NCI-H748 (cell line): ENCODE measurements around the gene RNF13.
A peak's percentile ranks its signal among the peaks of the same experiment; 100 is the strongest.

Experiments used
- DNase-seq: peaks from one replicate; lab custom pipeline; 2025; ENCODE audit not compliant: unreplicated experiment; lab: John Stamatoyannopoulos, UW

The RNF13 gene, protein sequence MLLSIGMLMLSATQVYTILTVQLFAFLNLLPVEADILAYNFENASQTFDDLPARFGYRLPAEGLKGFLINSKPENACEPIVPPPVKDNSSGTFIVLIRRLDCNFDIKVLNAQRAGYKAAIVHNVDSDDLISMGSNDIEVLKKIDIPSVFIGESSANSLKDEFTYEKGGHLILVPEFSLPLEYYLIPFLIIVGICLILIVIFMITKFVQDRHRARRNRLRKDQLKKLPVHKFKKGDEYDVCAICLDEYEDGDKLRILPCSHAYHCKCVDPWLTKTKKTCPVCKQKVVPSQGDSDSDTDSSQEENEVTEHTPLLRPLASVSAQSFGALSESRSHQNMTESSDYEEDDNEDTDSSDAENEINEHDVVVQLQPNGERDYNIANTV

DNA sequence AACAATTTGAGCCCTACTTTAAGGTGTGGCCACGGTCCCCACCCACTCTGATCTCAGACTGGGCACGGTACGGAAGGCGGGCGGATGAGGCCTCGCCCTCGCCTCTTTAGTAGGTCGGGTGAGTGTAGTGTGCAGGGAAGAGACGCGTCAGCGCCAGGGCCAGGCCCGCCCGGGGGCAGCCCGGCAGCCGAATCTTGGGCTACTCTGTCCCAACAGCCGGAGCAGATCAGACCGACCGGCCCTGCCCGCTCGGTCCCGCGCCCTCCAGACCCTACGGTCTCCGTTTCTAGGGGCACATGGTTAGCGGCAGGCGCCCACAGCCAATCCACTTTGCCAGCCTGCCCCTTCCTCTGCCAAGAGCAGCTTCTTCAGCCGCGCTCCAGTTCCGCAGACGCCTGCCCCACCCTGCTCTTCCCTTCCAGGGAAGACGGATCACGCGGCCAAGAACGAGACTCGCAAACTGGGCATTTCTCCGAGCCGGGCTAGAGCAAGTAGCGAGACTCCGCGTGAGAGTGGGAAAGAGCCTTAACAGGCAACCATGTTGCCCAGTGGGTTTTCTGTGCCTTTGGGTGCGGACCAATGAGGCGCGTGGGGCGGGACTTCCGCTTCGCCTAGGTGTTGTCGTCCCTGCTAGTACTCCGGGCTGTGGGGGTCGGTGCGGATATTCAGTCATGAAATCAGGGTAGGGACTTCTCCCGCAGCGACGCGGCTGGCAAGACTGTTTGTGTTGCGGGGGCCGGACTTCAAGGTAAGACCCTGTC lies at the start of gene RNF13:
Gene RNF13, plus strand, starts transcription at position 610 of the 761 bp plus-strand sequence. CDS start 32,812 bp downstream, outside the sequence.
- DNase-seq: peak; percentile 92

DNA sequence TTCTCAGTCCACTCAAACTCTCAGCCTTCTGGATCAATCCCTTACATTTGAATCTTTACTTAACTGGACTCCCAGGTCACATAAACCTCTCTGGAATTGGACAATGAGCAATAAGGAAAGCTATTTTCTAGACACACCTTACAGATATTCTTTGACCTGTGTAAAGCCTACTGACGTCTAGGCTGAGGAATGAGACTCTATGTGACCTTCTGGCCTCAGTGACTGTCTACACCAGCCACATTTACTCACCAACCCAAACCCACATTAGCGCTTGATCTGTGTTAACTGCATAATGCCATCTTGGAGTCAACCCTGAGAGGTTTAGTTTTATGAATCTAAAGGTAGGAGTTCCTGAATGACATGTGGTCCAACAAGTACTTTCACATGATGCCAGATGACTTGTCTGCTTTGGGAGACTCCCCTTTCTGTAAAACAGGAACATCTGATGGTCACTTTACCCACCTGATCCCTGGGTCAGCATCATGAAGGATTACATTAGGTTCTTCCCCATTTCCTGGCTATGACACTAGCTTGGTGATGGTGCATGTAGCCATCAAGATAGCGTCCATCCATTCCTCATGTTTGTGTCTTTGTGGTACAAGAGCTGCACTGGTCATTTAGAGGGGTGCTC lies 49.3 kb upstream of the RNF13 start:
- no peak for DNase-seq

DNA sequence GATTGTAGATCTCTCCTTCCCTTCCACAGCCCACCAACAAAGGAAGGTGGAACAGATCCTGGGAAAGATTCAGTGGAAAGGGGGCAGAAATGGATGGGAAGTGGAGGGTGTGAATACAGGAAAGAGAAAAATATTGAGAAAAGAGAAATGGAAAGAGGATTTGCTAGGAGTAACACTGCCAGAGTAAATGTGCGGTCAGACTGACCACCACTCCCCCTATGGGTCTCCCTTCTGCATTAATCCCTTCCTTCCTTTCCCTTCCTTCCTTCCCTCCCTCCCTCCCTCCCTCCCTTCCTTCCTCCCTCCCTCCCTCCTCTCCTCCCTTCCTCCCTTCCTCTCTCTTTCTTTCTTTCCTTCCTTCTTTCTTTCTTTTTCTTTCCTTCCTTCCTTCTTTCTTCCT lies 48.7 kb upstream of the RNF13 start:
- no peak for DNase-seq

DNA sequence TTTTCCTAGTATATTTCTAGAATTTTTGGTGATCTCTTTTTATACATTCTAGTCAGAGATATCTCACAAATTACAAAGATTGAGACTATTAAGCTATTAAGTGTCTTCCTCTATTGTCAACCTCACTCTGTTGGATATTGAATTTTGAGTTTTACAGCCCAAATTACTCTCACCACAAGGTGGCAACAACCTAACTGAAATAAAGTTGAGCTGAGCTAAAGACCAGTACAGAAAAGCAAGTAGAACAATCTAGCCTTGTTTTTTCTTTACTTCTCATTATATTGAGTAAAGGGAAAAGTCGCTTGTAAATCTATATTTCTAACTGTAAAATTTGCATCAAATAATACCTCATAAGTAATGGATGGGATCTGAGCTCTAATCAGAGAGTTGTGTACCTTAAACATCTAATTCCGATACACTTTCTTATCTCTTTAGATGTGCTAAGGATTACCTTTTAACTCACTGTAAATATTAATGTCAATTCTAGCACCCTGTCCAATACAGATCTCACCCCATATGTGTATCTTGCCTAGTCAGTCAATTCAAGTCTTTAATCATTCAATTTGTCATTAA lies 47.2 kb upstream of the RNF13 start:
- DNase-seq: peak; percentile 10

DNA sequence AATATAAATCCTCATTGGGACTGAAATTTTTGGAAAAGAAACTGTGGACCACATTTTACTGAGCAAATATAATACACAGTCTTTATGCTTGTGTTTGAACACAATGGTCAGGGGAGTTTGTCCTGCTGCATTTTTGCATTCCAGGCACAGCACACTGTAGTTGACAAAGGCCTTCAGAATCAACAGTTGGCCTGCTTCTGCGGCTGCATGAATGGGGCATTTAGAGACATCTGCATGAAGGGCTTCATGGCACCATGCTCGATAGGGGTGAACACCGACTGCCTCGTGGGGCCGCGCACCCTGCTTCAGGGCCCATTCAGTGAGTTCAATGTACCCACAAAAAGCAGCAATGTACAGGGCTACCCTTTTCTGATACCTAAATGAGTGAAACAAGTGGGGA lies 45.3 kb upstream of the RNF13 start:
- no peak for DNase-seq

DNA sequence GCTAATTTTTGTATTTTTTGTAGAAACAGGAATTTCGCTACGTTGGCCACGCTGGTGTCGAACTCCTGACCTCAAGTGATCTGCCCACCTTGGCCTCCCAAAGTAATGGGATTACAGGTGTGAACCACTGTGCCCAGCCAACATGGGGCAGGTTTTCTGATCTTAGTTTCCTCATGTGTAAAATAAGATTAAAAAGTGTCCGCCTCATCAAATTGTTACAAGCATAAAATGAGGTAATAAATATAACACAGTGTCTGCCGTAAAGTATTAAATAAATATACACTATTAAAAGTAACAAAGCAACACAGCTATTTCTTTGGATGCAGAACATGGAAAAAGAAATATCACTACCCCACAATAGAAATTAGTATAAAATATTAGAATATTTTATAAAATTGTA lies 44.3 kb upstream of the RNF13 start:
- DNase-seq: no peak

DNA sequence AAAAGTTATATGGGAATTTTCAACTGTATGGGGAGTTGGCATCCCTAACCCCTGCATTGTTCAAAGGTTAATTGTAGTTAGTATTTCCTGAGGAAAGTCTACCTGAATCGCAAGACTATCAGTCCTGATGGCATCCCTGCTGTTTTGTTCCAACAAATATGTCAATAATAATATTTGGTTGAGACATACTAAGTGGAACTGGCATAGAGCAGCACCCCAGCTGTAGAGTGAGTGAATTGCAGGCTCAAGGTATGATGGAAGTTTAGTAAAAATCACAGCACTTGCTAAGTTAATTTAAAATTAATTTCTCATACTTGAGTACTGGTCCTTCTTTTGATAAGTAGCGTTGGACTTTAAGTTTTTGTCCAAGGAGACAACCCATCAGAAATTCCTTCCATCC lies 42.8 kb upstream of the RNF13 start:
- DNase-seq: no peak

DNA sequence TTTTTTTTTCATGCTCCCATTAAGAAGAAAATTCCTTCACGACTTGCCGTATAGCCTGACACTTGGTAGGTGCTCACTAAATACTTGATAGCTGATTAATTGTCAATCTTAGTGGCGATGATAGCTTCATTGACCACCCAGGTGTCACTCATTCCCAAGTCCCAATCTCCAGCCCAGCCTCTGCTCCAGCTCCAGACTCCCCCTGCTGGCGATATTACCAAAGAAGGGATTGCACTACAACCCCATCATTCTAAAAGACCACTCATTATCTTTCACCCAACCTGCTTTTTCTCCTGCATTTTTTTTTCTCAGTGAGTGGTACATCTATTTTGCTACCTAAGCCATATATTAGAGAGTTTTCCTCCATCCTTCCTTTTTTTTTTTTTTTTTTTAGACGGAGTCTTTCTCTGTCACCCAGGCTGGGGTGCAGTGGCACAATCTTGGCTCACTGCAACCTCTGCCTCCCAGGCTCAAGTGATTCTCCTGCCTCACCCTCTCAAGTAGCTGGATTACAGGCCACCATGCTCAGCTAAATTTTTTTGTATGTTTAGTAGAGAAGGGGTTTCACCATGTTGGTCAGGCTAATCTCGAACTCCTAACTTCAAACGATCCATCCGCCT lies 41.3 kb upstream of the RNF13 start:
- DNase-seq: peak; percentile 34

DNA sequence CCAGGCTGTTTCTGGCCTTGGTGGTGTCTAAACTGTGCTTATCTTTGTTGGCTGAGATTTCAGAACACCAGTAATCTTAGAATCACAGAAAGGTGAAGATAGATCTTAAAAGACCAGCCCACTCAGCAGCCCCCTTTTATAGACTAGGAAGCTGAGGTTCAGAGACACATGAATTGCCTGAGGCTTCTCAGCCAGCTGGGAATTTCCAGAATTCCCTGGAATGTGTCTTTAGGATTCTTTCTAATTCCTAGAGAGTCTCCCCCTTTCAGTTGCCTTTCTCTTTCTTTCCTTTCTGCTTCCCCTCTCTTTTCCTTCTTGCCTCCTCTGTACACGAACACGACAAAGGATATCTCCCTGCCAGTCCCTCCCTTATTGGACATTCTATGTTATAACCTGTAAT lies 40.2 kb upstream of the RNF13 start:
- no peak for DNase-seq

DNA sequence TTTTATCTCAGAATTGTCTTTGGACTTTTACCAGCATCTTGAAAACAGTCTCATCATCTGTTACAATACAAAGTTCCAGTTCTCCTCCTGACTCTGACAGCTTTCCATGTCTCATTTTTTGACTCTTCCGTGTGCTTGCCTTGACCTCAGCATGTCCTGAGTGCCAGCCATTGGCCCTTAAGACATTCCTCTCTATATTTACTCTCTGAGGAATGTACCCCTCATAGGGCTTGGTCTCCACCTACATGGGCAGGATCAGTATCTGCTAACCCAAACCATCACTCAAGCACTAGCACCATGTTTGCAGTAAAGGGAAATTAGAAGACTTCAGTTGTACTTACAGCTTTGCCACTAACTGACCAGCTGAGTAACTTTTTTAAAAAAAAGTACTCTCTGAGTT lies 36.8 kb upstream of the RNF13 start:
- DNase-seq: no peak

DNA sequence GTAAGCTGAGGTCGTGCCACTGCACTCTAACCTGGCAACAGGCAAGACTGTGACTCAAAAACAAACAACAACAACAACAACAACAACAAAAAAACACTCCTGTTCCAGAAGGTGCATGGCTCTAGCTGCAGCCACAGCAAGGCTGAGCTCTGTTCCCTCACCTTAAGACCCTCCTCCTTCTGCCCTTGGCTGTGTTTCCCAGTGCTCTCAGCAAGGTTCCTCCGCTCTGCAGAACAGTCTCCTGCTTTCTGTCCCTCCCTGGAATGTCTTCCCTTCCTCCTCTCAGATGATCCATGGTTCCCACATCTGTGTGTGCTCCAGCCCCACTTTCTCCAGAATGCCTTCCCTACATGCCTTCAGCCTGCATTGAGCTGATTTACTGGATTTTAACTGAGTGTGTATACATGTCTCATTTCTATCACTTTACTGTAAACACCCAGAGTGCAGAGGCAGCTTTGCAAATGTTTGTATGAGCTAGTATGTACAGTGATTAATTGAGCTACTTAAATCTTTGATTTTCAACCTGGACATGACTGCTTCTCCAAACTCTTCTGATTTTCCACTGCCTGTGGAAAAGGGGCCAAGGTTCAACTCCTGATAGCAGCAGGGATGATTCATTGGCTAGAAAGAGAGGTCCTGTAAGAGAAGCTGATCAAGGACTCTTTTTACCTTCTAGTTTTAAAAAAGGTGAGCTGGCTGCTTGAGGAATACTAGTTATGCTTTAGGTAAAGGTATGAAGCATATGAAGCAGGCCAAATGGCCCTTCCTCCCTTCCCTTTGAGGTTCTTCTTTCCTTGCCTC lies 35.4 kb upstream of the RNF13 start:
- DNase-seq: no peak

DNA sequence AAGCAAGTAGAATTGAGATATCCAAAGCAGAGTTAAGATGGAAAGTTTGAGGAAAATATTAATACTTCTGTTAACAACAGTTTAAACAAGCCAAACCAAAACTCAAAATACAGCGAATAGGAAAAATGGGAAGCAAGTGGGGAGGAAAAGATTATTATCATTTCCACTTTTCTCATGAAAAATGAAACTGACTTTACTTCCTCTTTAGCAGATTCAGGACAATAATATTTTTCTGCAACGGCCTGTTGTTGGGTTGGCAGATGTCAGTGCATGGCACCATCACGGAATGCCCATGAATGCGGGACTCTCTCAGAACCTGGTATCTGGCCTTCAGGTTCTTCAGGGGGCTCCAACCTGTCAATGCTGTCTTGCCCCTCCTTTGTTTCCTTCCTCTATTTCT lies 31.8 kb upstream of the RNF13 start:
- DNase-seq: no peak

DNA sequence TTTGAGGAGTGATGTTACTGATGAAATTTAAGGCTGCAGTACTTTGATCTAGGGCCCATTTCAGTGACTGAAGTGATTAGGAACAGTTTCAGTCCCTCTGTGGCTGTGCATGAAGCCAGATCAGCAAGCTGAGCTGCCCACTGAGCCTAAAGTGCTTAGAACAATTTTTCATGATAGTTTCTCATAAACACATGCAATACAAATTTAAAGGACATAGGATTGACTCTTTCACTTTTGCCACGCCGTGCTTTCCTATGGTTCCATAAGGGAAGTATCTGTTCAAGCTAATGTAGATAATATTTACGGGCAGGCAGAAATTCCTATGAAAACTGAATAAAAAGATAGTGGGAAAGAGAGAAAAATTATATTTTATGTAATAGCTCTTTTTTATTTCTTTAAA lies 31.3 kb upstream of the RNF13 start:
- DNase-seq: no peak

DNA sequence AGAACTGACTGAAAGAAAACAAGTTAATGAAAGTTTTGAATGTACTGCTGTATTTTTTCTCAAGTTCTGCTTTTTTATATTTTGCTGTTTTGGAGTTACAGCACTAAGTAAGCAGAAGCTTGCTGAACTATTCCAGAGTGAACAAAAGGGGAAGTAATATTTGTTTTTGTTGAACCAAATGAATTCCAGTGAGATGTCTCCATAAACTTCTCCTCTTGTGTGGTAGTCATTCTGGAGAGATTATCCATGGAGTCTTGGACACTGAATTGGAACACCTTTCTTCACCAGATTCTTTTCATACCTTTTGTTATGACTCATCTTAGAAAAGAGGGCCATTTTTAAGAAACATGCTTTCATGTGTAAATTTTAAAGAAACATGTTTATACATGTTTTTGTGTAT lies 29.4 kb upstream of the RNF13 start:
- DNase-seq: no peak

DNA sequence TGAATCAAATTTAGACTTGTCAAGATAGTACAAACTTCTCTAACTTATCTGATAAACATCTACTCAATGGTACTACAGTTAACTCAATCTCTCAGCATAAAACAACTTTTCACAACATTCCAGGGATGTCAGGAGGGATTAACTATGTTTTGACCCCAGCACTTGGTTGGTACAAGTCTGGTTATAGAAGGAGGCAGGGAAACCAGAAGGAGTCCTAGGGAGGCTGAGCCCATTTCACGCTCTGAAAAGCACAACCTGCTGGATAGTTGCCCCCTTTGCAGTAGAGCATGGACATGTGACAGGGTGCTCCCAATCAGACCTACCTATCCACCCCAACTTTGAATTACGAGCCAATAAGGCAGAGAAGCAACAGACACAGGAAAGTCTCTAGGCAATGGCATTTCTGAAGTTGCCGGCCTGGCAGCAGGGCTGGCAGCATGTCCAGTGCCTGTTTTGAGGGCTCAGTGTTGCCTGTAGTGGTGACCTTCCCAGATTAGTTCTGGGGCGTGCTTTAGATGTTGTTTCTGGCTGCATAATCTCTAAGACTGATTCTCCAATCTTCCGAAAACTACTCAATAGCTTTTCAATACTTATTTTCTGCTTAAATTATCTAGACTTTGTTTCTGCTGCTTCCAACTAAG lies 28.8 kb upstream of the RNF13 start:
- no peak for DNase-seq

DNA sequence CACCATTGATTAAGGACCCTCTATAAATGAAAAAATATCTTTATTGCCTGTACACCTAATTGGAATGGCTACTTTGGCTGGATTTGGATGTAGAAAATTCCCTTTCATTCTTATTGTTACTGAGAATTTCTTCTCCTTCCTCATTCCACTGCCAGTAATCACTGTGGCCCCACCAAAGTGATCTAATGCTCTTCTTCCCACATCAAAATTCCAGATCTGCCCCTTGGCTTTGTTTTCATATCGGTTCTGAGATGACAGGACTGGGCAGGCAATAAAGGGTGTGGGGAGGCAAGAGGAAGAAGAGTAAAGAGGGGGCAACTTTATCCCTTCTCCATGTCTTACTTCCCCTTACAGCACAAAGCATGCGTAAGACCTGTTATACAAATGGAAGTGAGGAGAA lies 22.7 kb upstream of the RNF13 start:
- no peak for DNase-seq

DNA sequence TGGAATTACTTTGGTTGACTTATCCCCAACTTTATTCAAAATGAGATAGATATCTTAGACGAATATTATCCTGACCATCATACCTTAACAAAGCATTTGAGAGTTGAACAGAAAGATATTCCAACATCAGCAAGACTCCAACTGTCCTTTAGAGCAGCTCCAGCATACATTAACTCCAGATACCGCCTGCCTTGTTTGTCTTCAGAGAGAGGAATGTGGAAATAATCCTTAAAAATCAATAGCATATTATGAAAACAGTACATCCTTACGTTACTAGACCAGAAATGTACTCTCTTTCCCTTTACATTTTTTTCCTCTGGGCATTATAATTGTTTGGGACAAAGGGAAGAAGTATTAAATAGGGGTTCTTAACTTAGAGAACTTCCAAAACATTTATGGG lies 22.3 kb upstream of the RNF13 start:
- no peak for DNase-seq

DNA sequence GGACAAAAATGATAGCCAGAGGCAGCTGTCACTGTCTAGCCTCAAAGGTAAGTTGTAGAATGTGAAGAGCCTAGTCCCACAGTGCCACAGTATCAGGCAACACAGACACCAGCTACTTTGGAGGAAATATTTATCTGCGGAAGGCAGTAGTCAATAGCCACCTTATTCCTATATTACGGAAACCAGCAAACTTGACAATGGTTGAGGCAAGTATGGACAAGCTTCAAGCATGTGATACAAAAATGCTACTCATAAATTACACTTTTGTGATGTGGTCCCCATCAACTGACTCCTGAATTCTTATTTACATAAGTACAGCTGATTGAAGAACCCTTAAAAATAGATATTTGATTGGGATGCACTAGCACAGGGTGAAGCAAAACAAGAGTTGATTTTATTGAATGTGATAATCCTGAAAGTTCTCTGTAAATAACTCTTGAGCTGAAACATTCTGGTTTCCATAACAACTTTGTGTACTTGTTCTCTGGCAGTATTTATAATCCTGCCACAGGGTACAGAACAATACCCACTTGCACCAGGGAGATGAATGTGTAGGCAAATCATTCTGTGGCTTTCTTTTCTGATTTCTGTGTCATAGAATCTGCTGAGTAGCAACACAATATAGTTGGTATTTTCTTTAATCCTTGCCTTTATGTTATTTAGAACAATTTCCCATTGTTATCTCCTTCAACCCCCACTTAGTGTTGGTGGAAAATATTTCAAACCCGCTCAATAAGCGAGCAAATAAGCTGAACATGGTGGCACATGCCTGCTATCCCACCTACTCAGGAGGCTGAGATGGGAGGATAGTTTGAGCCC lies 20.4 kb upstream of the RNF13 start, which contains the start of gene ANKUB1:
Gene ANKUB1, minus strand, starts transcription at position 103 of the 819 bp plus-strand sequence. CDS start 188 bp downstream, outside the sequence.
- peak; percentile 89 for DNase-seq

DNA sequence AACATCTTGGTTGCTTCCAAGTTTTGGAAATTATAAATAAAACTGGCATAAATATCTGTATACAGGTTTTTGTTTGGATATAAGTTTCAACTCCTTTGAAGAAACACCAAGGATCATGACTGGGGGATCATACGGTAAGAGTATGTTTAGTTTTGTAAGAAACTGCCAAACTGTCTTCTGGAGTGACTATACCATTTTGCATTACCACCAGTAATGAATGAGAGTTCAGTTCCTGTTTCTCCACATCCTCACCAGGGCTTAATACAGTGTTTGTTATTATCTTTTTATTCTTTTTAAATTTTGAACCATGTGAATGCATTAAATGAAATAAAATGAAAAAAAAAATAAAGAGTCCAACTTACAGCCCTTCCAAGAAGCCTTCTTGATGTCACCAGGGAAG lies 17.0 kb upstream of the RNF13 start:
- no peak for DNase-seq
